Memory B cell (primary cell): ENCODE results near the gene NADK2.

Experiments
- ATAC-seq: fragments of 150-1000 bp; cut with Tn5 transposase; 2 replicates; pipeline ENCODE4 v1.10.0; 2021; ENCODE audit warnings: low read depth, mild to moderate bottlenecking, moderate library complexity
- DNase-seq, 2 donors: peaks; one replicate each; pipeline ENCODE4 v3.0.0; 2022; ENCODE audit warnings: low spot score in 2 of 2
- H3K27ac Mint-ChIP-seq: one replicate; pipeline ENCODE4 v1.8.0; 2022; ENCODE audit warnings: mild to moderate bottlenecking, moderate library complexity, mixed read lengths
- H3K27me3 Mint-ChIP-seq: one replicate; pipeline ENCODE4 v1.8.0; 2022; ENCODE audit warnings: mixed read lengths
- H3K36me3 Mint-ChIP-seq: one replicate; pipeline ENCODE4 v1.8.0; 2022; ENCODE audit warnings: mild to moderate bottlenecking, mixed read lengths
- H3K4me1 Mint-ChIP-seq: one replicate; pipeline ENCODE4 v1.8.0; 2022; ENCODE audit warnings: mixed read lengths
- H3K4me3 Mint-ChIP-seq: one replicate; pipeline ENCODE4 v1.8.0; 2022; ENCODE audit warnings: mild to moderate bottlenecking, moderate library complexity, mixed read lengths
- H3K9me3 Mint-ChIP-seq: one replicate; pipeline ENCODE4 v1.8.0; 2022; ENCODE audit warnings: mixed read lengths

The NADK2 gene

DNA sequence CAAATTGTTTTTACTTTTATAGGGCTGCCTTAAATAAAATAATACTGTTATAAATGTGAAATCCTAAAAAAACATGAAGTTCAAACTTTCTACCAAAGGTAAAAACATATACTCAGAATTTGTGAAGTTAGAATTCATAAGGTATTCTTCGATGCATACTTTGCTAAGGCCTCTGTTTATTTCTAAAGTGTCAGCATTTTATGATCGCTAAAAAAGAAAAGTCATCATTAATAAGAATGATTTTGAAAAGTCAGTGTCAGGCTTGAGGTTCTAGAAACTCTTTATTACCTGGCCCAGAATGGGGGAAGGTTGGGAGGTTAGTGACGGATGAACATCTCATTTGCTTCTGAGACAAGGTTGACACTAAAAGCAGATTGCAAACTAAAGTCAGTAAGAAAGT is 26.2 kb upstream of the NADK2 start:
- DNase-seq (no peak), ATAC-seq (no peak)
- Mint-ChIP-seq H3K36me3 (no peaks in the 10 kb centered on the region), H3K4me3 (no peak overlapping the region), H3K27ac (no peak overlapping the region), H3K4me1 (no peaks in the 10 kb centered on the region), H3K9me3 (no peaks in the 10 kb centered on the region), H3K27me3 (peaks cover 2% of the 10 kb centered on the region)

DNA sequence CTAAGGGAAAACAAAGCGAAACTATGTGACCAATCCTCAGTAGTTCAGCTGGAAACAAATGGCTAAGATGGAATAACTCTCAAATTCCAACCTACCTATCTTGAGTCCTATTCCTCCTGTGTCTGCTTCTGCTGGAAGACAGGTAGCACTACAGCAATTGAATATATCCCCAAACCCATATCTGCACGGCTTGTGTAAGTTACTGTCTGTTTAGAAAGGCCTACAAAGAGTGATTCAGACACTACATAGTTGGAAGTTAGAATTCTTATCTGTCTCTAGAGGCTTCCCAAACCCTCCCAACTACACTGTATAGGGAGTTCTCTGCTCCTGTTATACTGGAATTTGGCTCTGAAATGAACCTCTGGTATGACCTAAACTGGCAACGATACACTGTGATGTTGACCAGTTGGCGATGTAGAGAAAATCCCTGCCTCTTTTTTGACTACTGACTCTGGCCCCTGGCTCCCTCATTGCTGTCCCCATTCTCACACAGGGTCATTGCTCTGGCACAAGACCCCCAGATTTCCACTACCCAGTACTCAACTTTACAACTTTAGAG is 22.6 kb upstream of the NADK2 start:
- H3K36me3 Mint-ChIP-seq: no peaks in the 10 kb centered on the region
- no peak overlapping the region for H3K4me3 Mint-ChIP-seq
- ATAC-seq (no peak), DNase-seq (no peak)
- H3K27me3 Mint-ChIP-seq: peaks cover 5% of the 10 kb centered on the region
- no peaks in the 10 kb centered on the region for H3K9me3 Mint-ChIP-seq
- H3K4me1 Mint-ChIP-seq: no peaks in the 10 kb centered on the region
- no peak overlapping the region for H3K27ac Mint-ChIP-seq

DNA sequence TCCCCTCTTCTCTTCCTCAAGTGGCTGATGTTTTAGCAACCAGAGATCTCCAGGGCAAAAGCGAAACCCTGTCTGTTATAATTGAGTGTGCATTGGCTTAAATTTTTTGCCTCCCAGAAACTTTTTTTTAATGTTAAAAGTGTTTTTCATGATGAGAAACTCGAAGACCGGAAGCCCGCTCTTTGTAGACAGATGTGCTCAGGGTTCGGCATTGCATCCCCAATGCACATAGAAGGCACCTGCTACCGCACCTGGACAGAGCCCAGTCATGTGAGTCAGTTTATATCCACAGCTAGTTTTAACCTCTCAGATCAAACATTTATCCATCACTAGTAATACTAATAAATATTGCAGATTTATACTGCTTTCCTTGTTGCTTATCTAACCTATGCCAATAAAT is 19.5 kb upstream of the NADK2 start:
- H3K9me3 Mint-ChIP-seq: no peaks in the 10 kb centered on the region
- peaks cover 8% of the 10 kb centered on the region for H3K27me3 Mint-ChIP-seq
- ATAC-seq (no peak), DNase-seq (no peak)
- H3K36me3 Mint-ChIP-seq: no peaks in the 10 kb centered on the region
- H3K27ac Mint-ChIP-seq: no peak overlapping the region
- H3K4me1 Mint-ChIP-seq: no peaks in the 10 kb centered on the region
- no peak overlapping the region for H3K4me3 Mint-ChIP-seq

DNA sequence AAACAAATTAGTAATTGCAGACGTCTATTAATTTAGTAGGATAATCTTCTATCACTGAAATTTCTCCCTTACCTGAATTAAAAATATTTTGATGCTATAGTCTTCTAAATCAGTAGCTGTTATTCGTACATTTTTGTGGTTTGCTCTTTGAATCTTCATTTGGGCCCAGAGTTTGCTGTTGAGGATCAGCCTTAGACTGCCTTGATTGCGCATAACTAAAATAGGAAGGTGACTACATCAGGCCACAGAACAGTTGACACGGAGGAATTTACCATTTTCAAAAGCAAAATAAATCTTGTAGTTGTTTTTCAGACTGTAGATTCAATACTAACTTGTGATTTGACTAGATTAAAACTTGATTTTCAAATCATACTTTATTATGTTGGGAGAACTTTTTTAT is 11.8 kb upstream of the NADK2 start:
- Mint-ChIP-seq H3K4me1 (no peaks in the 10 kb centered on the region), H3K36me3 (no peaks in the 10 kb centered on the region), H3K4me3 (no peak overlapping the region), H3K27ac (no peak overlapping the region), H3K9me3 (no peaks in the 10 kb centered on the region), H3K27me3 (peaks cover 3% of the 10 kb centered on the region)
- DNase-seq: no peak
- no peak for ATAC-seq

DNA sequence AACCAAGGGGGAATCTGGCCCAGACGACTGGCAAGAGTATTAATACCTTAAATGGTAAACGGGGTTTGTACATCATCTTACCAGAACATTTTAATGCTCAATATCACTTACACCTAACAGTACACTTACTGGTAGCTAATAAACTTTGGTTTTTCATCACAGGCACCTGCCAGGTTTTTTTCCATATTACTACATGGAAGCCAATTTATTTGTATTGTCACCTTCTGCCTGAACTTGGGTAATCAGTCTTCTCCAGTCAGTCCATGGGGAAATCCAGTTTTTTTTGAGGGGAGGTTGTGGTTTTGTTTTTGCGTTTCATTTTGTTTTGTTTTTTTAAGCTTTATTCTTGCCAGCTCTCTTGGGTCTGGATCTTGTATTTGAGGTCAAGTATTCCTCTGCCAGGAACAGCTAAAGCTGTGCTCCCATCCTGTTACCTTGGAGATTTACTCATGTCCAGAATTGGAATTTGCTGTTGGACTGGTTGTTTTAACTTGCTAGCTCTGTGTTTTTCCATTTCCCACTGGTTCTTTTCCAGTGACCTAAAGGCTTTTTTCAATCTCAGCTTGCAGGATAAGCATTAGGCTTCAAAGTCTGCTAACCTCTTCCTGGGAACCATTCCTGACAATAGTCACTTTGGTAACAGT is 11.1 kb upstream of the NADK2 start:
- no peaks in the 10 kb centered on the region for H3K36me3 Mint-ChIP-seq
- ATAC-seq (no peak), DNase-seq (no peak)
- H3K27me3 Mint-ChIP-seq: peaks cover 3% of the 10 kb centered on the region
- H3K4me1 Mint-ChIP-seq: no peaks in the 10 kb centered on the region
- H3K27ac Mint-ChIP-seq: no peak overlapping the region
- H3K4me3 Mint-ChIP-seq: no peak overlapping the region
- no peaks in the 10 kb centered on the region for H3K9me3 Mint-ChIP-seq

DNA sequence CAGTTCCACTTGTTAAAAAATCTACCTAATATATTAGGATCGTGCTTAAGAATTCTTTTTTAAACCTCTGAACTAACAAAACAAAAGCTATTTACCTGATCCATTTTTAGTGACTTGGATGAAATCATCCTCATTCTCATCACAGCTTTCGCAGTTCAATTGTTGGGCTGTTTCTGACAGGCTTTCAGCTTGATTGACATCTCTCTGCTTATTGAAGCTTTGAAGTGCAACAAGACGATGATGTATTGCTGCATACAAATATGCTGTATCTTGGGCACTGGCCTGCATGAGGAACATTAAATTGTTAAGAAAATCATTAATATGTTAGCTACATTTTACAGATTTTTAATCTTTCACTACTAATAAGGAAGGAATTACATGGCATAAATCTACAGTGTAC is 9.5 kb upstream of the NADK2 start:
- Mint-ChIP-seq H3K9me3 (no peaks in the 10 kb centered on the region), H3K4me3 (no peak overlapping the region), H3K27me3 (no peaks in the 10 kb centered on the region), H3K27ac (no peak overlapping the region), H3K4me1 (no peaks in the 10 kb centered on the region), H3K36me3 (no peaks in the 10 kb centered on the region)
- DNase-seq: no peak
- ATAC-seq: no peak

DNA sequence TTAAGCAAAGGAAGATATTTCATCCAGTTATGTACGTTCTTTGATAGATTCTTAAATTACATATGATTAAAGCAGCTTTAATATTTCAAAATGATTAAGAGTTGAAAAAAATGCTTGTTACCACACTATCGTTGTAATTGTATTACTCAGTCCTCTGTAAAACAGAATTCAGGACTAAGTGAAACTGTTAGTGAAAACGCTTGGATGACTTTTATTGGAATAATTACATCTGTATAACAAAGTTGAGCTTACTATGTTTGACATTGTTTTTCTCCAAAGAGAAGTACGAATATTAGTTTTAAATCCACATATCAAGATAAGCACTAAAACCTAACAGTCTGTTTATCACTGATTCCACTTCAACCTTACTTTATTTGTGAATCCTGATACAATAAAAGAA is 8.7 kb upstream of the NADK2 start:
- no peaks in the 10 kb centered on the region for H3K36me3 Mint-ChIP-seq
- no peak for DNase-seq
- no peak overlapping the region for H3K27ac Mint-ChIP-seq
- H3K4me1 Mint-ChIP-seq: no peaks in the 10 kb centered on the region
- no peak for ATAC-seq
- H3K4me3 Mint-ChIP-seq: no peak overlapping the region
- H3K9me3 Mint-ChIP-seq: no peaks in the 10 kb centered on the region
- no peaks in the 10 kb centered on the region for H3K27me3 Mint-ChIP-seq

DNA sequence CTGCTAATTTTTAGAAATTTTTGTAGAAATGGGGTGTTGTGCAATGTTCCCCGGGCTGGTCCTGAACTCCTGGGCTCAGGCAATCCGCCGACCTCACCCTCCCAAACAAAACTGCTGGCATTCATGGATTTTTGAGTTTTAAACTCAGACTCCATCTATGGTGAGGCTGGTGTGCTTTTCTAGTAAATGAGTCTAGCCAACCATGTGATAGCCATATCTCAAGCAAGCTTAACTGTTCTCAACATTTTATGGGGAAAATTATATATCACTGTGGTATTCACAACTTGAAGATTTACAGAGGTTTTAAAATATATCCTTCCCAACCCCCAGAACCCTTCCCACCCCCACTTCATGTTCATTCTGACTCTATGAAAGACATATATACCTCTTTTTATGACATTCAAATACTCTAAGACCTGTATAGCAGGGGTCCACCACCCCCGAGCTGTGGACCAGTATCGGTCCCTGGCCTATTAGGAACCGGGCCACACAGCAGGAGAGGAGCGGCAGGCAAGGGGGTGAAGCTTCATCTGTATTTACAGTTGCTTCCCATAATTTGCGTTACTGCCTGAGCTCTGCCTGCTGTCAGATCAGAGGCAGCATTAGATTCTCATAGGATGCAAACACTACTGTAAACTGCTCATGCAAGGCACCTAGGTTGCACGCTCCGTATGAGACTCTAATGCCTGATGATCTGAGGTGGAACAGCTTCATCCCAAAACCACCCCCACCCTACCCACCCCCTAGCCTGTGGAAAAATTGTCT is 4.5 kb upstream of the NADK2 start:
- H3K9me3 Mint-ChIP-seq: no peaks in the 10 kb centered on the region
- H3K27me3 Mint-ChIP-seq: no peaks in the 10 kb centered on the region
- H3K4me3 Mint-ChIP-seq: no peak overlapping the region
- ATAC-seq (no peak), DNase-seq (no peak)
- H3K4me1 Mint-ChIP-seq: peaks cover 13% of the 10 kb centered on the region
- no peaks in the 10 kb centered on the region for H3K36me3 Mint-ChIP-seq
- no peak overlapping the region for H3K27ac Mint-ChIP-seq

DNA sequence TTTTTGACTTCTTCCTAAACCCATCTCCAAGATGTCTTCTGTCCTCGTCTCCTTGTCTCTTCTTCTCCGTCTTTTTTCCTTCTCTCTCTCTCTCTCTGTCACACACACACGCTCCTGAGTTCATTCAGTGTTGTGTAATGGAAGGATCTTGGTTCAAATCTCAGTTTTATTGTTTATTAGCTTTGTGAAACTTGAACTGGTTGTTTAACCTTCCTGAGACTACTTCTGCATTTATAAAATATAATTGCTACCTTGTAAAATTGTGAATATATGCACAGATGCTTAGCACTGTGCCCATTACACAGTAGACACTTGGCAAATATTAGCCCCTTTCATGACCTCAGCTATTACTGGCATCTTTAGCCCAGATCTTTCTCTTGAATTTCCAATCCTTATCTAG is 2.4 kb upstream of the NADK2 start:
- Mint-ChIP-seq H3K36me3 (no peaks in the 10 kb centered on the region), H3K4me3 (peak overlapping the region; percentile 12), H3K27me3 (no peaks in the 10 kb centered on the region), H3K9me3 (no peaks in the 10 kb centered on the region), H3K27ac (peak overlapping the region; percentile 89), H3K4me1 (peaks cover 24% of the 10 kb centered on the region)
- ATAC-seq (no peak), DNase-seq (no peak)

DNA sequence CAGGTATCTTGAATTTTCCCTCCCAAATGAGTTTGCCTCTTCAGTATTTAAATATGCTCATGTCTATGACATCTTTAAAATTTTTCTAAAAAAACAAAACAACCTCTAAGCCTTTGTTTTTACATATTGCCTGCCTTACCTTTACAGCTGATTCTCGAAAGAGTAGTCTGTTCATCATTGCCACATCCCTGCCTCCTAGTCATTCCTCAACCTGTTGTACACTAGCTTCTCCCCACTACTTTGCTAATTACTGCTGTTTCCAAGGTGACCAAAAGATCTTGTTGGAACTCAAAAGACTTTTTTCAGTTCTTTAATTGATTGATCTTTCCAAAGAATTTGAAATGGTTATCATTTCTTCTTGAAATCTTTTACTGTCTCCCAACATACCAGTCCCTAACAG is 1.9 kb upstream of the NADK2 start:
- Mint-ChIP-seq H3K36me3 (no peaks in the 10 kb centered on the region), H3K27me3 (no peaks in the 10 kb centered on the region), H3K27ac (peak overlapping the region; percentile 89), H3K4me3 (peak overlapping the region; percentile 12), H3K4me1 (peaks cover 27% of the 10 kb centered on the region), H3K9me3 (no peaks in the 10 kb centered on the region)
- DNase-seq: no peak
- ATAC-seq: no peak

DNA sequence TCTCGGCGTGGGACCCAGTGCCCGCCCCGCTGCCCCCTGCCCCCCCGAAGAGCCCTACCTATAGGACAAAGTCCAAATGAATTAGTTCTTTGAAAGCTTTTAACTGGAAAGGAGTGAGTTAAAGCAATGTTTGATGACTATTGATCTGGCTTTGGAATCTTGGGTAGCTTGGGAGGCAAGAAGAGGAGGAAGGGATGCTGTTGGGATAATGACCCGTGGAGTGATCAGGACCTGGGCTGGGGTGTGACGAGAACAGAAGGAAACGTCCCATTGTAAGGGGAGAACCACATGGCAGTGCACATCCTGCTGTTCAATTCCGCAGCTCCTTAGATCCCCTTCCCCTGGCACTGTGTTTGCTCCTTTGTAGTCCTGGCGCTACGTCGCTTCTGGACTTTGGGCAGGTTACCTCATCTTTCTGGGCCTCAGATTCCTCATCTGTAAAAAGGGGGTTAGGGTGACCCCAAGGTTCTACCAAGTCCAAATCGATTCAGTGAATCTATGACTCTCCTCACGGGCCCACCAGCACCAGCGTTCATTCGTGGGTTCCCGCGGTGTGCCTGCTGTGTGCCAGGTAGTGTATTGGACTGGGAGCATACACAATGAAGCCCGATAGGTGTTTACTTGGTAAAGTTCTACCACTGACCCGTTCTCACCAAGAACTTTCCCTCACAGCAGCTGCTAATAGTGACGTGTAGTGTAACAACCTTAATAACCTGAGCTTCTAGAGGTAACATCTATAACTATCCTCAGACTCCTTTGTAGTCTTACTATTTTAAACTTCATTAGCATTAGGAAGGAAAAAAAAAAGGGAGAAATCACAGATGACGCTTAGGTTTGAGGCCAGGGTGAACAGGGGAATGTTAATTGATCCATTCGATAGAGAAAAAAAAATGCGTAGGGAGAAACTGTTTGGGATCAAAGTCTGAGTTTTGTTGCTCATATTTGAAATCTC is 1.1 kb upstream of the NADK2 start:
- peak overlapping the region; percentile 82 for H3K4me3 Mint-ChIP-seq
- H3K27ac Mint-ChIP-seq: peak overlapping the region; percentile 89
- ATAC-seq (no peak), DNase-seq (no peak)
- H3K4me1 Mint-ChIP-seq: peaks cover 27% of the 10 kb centered on the region
- no peaks in the 10 kb centered on the region for H3K36me3 Mint-ChIP-seq
- H3K9me3 Mint-ChIP-seq: no peaks in the 10 kb centered on the region
- H3K27me3 Mint-ChIP-seq: no peaks in the 10 kb centered on the region

DNA sequence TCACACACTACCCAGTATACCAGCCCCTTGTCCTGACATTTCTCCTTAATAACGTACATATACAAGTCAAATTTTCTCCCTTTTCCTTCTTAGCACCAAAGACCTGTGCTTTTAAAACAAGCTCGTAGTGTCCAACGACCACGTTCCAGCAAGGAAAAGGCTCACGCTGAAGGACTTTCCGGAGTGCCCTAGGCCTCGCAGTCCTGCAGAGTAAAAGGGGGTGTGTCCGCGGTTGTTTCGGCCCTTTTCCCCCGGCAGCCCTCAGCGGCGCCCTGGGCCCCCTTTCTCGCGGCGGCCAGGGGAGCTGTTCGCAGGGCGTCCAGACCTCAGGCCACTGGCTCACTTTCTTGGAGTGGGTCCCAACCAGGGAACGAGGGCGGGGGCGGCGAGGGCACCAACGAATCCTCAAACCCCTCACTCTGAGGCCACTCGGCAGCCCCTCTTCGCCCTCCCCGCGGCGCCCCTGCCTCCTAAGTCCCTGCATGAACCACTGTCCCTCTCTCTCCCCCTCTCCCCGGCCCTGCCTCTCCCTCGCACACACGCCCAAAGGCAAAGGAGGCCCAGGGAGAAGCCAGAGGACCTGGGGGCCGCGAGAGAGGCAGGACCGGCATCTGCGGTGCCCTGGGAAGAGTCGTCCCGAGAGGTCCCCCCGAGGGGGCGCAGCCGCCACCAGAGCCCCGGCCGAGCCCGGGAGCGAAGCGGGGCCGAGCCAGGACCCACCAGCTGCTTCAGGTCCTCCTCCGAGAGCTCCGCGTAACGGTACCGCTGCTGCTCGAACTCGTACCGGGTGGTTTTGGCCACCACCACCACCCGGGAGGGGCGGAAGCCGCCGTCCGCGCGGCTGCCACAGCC is 720 bp downstream of the NADK2 start:
- H3K36me3 Mint-ChIP-seq: no peaks in the 10 kb centered on the region
- H3K27me3 Mint-ChIP-seq: no peaks in the 10 kb centered on the region
- peak in 1 of 2 donors; percentile 30 for DNase-seq
- peak overlapping the region; percentile 89 for H3K27ac Mint-ChIP-seq
- ATAC-seq: no peak
- H3K9me3 Mint-ChIP-seq: peaks cover 1% of the 10 kb centered on the region
- H3K4me1 Mint-ChIP-seq: peaks cover 33% of the 10 kb centered on the region
- H3K4me3 Mint-ChIP-seq: peak overlapping the region; percentile 90
